Hepatocyte (in vitro differentiated cells): ENCODE measurements around the gene WNK2.

Source experiments
- CTCF ChIP-seq: fragments of 200-600 bp; sonication (generic); IDR thresholded peaks from 2 replicates; pipeline ENCODE4 v1.5.1; 2016; ENCODE audit warnings: antibody characterized with exemption, mild to moderate bottlenecking; ENCODE audit not compliant: poor library complexity
- EZH2 ChIP-seq: fragments of 200-600 bp; sonication (generic); IDR thresholded peaks from 2 replicates; pipeline ENCODE4 v1.6.1; 2016; ENCODE audit warnings: antibody characterized with exemption, mild to moderate bottlenecking, borderline replicate concordance
- EZH2phosphoT487 ChIP-seq: fragments of 200-600 bp; sonication (generic); IDR thresholded peaks from one replicate; pipeline ENCODE4 v1.6.1; 2018; ENCODE audit warnings: antibody characterized with exemption, mild to moderate bottlenecking, low read depth, moderate library complexity; ENCODE audit not compliant: unreplicated experiment, severe bottlenecking

DNA sequence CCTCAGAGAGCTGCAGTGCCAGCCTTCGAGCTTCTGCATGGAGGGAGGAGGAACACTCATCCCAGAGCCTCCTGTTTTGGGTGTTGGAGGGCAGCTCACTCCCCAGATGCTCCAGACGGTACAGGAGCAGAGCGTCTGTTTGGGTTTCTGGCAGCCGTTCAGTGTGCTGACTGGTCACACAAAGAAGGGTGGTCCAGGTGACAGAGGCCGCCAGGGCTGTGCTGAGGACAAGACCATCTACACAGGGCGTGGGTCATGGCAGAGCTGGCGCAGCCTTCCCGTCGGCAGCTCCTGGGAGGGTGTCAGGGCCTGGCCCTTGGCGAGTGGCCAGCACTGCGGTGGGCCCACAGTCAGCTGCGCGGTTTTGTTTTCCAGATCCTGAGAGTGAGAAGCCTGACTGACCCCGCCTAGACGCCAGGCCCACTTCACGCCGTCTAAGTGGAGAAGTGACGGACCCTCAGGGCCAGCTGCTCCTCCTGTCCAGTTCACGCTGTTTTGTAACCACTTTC, 136.1 kb downstream of the WNK2 start:
- no peak for TF ChIP-seq CTCF
- no peak for TF ChIP-seq EZH2
- TF ChIP-seq EZH2phosphoT487 = no peak
